Vagina (tissue), 2 donors: ENCODE measurements around the gene NPTX2.

Source experiments
- CTCF ChIP-seq, 3 experiments: fragments of 450-650 bp in 2 of 3; fragments of 200-600 bp in 1 of 3; sonication (generic) in 1 of 3; IDR thresholded peaks; one replicate each; pipeline ENCODE4 v1.5.1; 2017 to 2019; ENCODE audit warnings: antibody characterized with exemption in 3 of 3, mild to moderate bottlenecking in 2 of 3, moderate library complexity in 2 of 3
- POLR2A ChIP-seq, 2 donors: fragments of 450-650 bp; IDR thresholded peaks; one replicate each; pipeline ENCODE4 v1.6.1; 2017; ENCODE audit warnings: antibody characterized with exemption in 2 of 2, mild to moderate bottlenecking in 2 of 2, moderate library complexity in 2 of 2
- POLR2AphosphoS5 ChIP-seq, 2 donors: sonication (generic); formaldehyde crosslinking; IDR thresholded peaks; one replicate each; pipeline ENCODE4 v1.9.0; 2017; ENCODE audit warnings: antibody characterized with exemption in 2 of 2, mild to moderate bottlenecking in 2 of 2, low read depth in 1 of 2; ENCODE audit not compliant: insufficient read depth in 1 of 2

GRCh38 chr7:98662289-98662688 is 45.2 kb downstream of the NPTX2 start:
- TF ChIP-seq CTCF (IDR thresholded peaks at IDR 0.05) (no peak), POLR2A (IDR thresholded peaks at IDR 0.05) (no peak), POLR2AphosphoS5 (IDR thresholded peaks at IDR 0.05; ENCODE audit: insufficient read depth in 1 of 2, low read depth in 1 of 2) (no peak)
